ENCODE data around the gene TWF2.
"Not testable (repeated sequence)": the region's sequence is repeated elsewhere in the genome, so short reads cannot be mapped to it uniquely, and the experiment has no call there.

Gene TWF2

DNA sequence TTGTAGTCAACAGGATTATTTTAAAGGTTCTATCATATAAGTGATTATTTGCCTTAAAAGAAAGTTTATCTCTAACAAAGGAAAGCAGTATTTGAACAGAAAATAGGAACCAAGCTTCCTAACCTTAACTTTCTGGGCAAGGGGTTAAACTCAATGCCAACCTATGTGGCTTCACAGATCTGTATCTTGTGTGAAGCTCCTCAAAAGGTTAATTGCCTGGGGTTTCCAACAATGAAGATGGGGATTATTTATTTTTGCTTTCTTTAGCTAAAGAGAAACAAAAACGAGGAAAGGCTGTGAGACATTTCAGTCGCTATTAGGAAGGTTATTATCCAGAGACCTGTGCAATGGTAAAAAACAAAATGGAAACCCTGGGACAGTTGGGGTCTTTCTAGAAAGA lies 40.6 kb upstream of the TWF2 start:
- TF ChIP-seq, protein P1, sequence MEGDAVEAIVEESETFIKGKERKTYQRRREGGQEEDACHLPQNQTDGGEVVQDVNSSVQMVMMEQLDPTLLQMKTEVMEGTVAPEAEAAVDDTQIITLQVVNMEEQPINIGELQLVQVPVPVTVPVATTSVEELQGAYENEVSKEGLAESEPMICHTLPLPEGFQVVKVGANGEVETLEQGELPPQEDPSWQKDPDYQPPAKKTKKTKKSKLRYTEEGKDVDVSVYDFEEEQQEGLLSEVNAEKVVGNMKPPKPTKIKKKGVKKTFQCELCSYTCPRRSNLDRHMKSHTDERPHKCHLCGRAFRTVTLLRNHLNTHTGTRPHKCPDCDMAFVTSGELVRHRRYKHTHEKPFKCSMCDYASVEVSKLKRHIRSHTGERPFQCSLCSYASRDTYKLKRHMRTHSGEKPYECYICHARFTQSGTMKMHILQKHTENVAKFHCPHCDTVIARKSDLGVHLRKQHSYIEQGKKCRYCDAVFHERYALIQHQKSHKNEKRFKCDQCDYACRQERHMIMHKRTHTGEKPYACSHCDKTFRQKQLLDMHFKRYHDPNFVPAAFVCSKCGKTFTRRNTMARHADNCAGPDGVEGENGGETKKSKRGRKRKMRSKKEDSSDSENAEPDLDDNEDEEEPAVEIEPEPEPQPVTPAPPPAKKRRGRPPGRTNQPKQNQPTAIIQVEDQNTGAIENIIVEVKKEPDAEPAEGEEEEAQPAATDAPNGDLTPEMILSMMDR (IDR thresholded peaks at IDR 0.05; ENCODE audit: low read depth, low read length), result no peak
- DNase-seq (ENCODE audit: extremely low read depth, low read depth), result no peak

DNA sequence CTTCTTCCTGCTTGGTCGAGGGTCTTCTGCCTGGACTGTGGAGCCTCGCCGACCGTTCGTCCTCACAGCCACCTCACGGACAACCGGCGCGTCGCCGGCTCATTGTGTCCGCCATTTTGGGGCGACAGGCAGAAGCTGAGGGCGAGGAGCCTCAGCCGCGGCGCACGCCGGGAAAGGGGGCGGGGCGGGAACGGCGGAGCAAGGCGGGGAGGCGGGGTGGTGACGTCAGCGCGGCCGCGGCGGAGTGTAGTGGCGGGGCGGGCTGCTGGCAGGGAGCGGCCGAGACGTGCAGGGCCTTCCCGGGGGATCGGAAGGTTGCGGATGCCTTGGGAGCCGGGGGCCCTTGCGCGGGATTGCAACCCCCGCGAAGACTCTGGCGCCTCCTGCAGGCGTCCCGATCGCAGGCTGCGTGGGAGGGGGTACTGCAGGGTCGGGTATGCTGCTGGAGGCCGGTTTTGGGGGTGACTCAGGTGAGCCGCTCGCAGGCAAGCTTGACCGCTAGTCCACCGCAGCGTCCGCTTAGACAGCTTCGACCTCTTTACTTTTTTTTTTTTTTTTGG lies 39.6 kb upstream of the TWF2 start, which contains the start of gene WDR82:
TSS of gene WDR82 (minus strand) at position 140 of the 560 bp plus-strand sequence. CDS start 288 bp downstream, outside the sequence.
- TF ChIP-seq, protein P1 (IDR thresholded peaks at IDR 0.05; ENCODE audit: low read depth, low read length), result peak; percentile 49
- peak; percentile 83 for DNase-seq (ENCODE audit: extremely low read depth, low read depth)

DNA sequence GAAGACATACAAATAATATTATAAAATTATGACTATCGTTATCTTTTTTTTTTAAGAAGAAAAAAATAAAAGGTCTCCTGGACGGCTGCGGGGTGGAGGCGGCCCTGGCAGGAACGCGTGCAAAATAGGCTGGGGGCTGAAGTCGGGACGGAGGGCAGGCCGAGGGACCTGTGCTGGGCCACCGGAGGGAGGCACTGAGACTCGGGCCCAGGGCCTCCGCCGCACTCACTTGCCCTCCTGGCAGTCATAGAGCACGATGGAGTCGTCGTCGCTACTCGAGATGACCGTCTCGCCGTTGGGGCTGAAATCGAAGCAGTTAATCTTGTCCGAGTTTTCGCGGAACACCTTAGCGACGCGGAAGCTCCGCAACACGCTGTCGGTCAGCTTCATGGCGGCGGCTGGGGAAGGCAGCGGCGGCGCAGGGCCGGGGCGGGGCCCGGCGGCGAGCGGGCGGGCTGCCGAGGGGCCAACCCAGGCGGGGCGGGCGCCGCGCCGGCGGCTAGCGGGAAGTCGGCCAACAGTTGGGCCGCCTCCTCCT lies 39.1 kb upstream of the TWF2 start:
- TF ChIP-seq, protein P1 (IDR thresholded peaks at IDR 0.05; ENCODE audit: low read depth, low read length), result peak; percentile 33
- DNase-seq (ENCODE audit: extremely low read depth, low read depth), result no peak

DNA sequence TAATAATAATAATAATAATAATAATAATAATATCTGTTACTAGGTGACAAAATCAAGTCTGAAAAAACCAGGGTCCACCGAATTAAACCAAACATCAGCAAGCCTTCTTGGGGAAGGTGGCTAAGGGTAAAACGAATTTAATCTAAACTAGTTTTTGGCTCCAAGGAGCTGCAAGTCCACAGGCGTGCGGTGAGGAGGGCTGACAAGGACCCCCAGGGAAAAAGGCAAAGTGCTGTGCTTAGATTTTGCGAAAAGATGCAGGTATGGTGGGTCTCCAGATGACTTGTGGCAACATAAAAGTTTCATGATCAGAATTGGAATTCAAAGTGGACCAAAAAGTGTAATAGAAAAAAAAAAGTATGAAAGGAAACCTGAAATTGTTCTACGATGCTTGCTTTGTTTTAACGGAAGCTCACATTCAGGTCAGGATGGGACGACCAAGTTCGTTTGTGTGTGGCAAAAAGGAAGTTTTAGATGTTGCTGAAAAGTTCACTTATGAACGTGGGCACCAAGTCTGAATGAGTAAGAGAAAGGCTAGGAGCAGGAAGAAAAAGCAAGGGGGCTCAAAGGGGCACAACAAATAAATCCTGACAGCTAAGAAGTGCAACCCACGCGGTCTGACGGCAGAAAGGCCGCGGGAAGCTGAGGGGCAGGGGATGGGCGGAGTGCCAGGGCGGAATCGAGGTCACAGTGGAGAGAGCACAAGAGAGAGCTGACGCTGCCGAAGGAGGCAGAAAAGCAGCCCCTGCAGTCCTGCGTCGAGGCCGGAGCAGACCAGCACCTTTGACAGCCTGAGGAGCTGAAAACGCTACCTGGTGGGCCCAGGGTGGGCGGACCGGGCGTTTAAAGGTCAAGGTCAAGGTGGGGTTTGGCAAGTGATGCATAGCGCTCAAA lies 38.4 kb upstream of the TWF2 start:
- TF ChIP-seq, protein P1 (IDR thresholded peaks at IDR 0.05; ENCODE audit: low read depth, low read length), result no peak
- no peak for DNase-seq (ENCODE audit: extremely low read depth, low read depth)

DNA sequence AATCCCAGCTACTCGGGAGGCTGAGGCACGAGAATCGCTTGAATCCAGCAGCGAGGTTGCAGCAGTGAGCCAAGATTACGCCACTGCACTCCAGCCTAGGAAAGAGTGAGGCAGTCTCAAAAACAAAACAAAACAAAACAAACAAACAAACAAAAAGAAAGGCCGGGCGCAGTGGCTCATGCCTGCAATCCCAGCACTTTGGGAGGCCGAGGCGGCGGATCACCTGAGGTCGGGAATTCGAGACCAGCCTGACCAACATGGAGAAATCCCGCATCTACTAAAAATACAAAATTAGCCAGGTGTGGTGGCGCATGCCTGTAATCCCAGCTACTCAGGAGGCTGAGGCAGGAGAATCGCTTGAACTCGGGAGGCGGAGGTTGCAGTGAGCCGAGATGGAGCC lies 35.8 kb upstream of the TWF2 start:
- DNase-seq (ENCODE audit: extremely low read depth, low read depth), result not testable (repeated sequence)

DNA sequence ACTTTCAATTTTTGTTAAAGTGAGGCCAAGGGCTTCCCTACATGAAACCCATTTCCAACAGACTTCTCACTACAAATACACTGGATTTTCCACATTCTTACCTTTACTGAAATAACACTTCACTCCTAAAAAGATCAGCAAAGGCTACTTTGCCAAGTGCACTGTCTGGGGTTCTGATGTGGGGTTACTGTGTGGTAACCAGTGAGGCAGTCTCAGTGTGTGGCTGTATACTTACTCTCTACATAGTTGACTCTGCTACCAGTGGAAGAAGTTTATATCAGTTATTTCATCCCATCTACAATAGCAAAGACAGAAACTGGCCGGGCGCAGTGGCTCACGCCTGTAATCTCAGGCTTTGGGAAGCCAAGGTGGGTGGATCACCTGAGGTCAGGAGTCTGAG lies 33.9 kb upstream of the TWF2 start:
- no peak for DNase-seq (ENCODE audit: extremely low read depth, low read depth)
- TF ChIP-seq, protein P1 (IDR thresholded peaks at IDR 0.05; ENCODE audit: low read depth, low read length), result no peak

DNA sequence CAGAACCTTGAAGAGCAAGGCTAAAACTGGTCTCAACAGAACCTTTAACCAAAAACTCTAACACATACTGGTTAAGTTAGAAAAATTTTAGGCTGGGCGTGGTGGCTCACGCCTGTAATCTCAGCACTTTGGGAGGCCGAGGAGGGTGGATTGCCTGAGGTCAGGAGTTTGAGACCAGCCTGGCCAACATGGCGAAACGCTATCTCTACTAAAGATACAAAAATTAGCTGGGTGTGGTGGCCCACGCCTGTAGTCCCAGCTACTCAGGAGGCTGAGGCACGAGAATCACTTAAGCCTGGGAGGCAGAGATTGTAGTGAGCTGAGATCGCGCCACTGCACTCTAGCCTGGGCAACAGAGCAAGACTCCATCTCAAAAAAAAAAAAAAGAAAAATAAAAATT lies 33.2 kb upstream of the TWF2 start:
- not testable (repeated sequence) for DNase-seq (ENCODE audit: extremely low read depth, low read depth)

DNA sequence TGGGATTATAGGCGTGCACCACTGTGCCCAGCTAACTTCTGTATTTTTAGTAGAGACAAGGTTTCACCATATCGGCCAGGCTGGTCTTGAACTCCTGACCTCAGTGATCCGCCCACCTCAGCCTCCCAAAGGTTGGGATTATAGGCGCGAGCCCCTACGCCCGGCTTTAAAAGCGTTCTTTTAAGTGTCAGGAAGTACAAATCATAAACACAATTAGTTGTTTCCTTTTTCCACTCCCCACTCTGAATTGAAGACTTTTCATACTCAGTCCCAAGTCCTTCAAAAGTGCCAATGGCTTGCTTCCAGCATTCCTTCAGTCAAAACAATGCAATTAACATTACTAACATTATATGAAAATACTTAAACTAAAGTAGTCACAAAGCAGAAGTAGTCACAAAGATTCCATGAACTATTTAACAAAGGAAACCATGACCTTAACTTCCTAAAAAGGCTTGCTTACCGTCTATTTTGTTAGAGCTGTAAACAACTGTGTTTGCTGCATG lies 31.3 kb upstream of the TWF2 start:
- DNase-seq (ENCODE audit: extremely low read depth, low read depth), result no peak
- TF ChIP-seq, protein P1 (IDR thresholded peaks at IDR 0.05; ENCODE audit: low read depth, low read length), result no peak

Measured in AG09319 (cell line).